ENCODE measurements around the gene CDKAL1. TPM values are rescaled to one million over a fixed set of nuclear protein-coding genes. Genes with fewer than 3 reads are reported as not detected.

Gene CDKAL1
- total RNA-seq, 1 donor from 2014 or later = 34.3 TPM

GRCh38 chr6:21019614-21020013 lies 485.4 kb downstream of the CDKAL1 start:
- H3K4me3 Mint-ChIP-seq (ENCODE audit: low read depth) = no peak overlapping the region
- no peak for TF ChIP-seq CTCF (IDR thresholded peaks at IDR 0.05; ENCODE audit: unreplicated experiment)
- H3K27me3 Mint-ChIP-seq = no peaks in the 10 kb centered on the region
- H3K27ac Mint-ChIP-seq = no peak overlapping the region
- peaks cover 7% of the 10 kb centered on the region for H3K36me3 Mint-ChIP-seq (ENCODE audit: insufficient read depth)
- peaks cover 9% of the 10 kb centered on the region for H3K9me3 Mint-ChIP-seq (ENCODE audit: low read depth)
- DNase-seq (ENCODE audit: low spot score, unreplicated experiment) = no peak
- peaks cover 25% of the 10 kb centered on the region for H3K4me1 Mint-ChIP-seq (ENCODE audit: low read depth)

- Mint-ChIP-seq H3K4me3 (ENCODE audit: low read depth) (no peak overlapping the region), H3K36me3 (ENCODE audit: insufficient read depth) (peaks cover 7% of the 10 kb centered on the region), H3K9me3 (ENCODE audit: low read depth) (peaks cover 9% of the 10 kb centered on the region), H3K27me3 (no peaks in the 10 kb centered on the region), H3K4me1 (ENCODE audit: low read depth) (peaks cover 44% of the 10 kb centered on the region), H3K27ac (peak overlapping the region; percentile 96)
- DNase-seq (ENCODE audit: low spot score, unreplicated experiment) = no peak
- TF ChIP-seq CTCF (IDR thresholded peaks at IDR 0.05; ENCODE audit: unreplicated experiment) = no peak
Measured at GRCh38 chr6:21022343-21023107, 488.3 kb downstream of the CDKAL1 start.

- peaks cover 10% of the 10 kb centered on the region for H3K36me3 Mint-ChIP-seq (ENCODE audit: insufficient read depth)
- H3K27ac Mint-ChIP-seq = peak overlapping the region; percentile 96
- H3K4me3 Mint-ChIP-seq (ENCODE audit: low read depth) = no peak overlapping the region
- H3K27me3 Mint-ChIP-seq = no peaks in the 10 kb centered on the region
- DNase-seq (ENCODE audit: low spot score, unreplicated experiment) = no peak
- no peak for TF ChIP-seq CTCF (IDR thresholded peaks at IDR 0.05; ENCODE audit: unreplicated experiment)
- H3K9me3 Mint-ChIP-seq (ENCODE audit: low read depth) = peaks cover 12% of the 10 kb centered on the region
- peaks cover 45% of the 10 kb centered on the region for H3K4me1 Mint-ChIP-seq (ENCODE audit: low read depth)
Measured at GRCh38 chr6:21023210-21023609, 489.0 kb downstream of the CDKAL1 start.

GRCh38 chr6:21024616-21025015 lies 490.4 kb downstream of the CDKAL1 start:
- Mint-ChIP-seq H3K27ac (no peak overlapping the region), H3K4me3 (ENCODE audit: low read depth) (no peak overlapping the region), H3K27me3 (no peaks in the 10 kb centered on the region), H3K9me3 (ENCODE audit: low read depth) (peaks cover 12% of the 10 kb centered on the region), H3K36me3 (ENCODE audit: insufficient read depth) (peaks cover 16% of the 10 kb centered on the region), H3K4me1 (ENCODE audit: low read depth) (peaks cover 45% of the 10 kb centered on the region)
- DNase-seq (ENCODE audit: low spot score, unreplicated experiment) = no peak
- TF ChIP-seq CTCF (IDR thresholded peaks at IDR 0.05; ENCODE audit: unreplicated experiment) = no peak

GRCh38 chr6:21026576-21027273 lies 492.5 kb downstream of the CDKAL1 start:
- no peak for DNase-seq (ENCODE audit: low spot score, unreplicated experiment)
- peaks cover 21% of the 10 kb centered on the region for H3K36me3 Mint-ChIP-seq (ENCODE audit: insufficient read depth)
- no peak for TF ChIP-seq CTCF (IDR thresholded peaks at IDR 0.05; ENCODE audit: unreplicated experiment)
- H3K4me3 Mint-ChIP-seq (ENCODE audit: low read depth) = no peak overlapping the region
- H3K9me3 Mint-ChIP-seq (ENCODE audit: low read depth) = peaks cover 15% of the 10 kb centered on the region
- peaks cover 40% of the 10 kb centered on the region for H3K4me1 Mint-ChIP-seq (ENCODE audit: low read depth)
- H3K27ac Mint-ChIP-seq = peak overlapping the region; percentile 85
- no peaks in the 10 kb centered on the region for H3K27me3 Mint-ChIP-seq

Measured in progenitor cell of endocrine pancreas (in vitro differentiated cells).